Endothelial cell of umbilical vein (primary cell): Measurements from ENCODE around the gene RNASE13. TPM values are rescaled to one million over a fixed set of nuclear protein-coding genes. Genes with fewer than 3 reads are reported as not detected.

Experiments used
- BruUV-seq: library from RNA; stranded (reverse); fragments of 400-500 nt; replicated peaks from 2 replicates; lab custom pipeline; 2021; lab: Mats Ljungman, UMichigan
- CTCF ChIA-PET: fragments of 300-600, 350-600 bp; sonication (Branson Sonifier 250); formaldehyde crosslinking; loops from one replicate; lab custom pipeline; 2021; ENCODE audit warnings: antibody characterized with exemption, inconsistent platforms; lab: Charles Lee
- POLR2A ChIA-PET: fragments of 300-600, 350-600 bp; sonication (Branson Sonifier 250); formaldehyde crosslinking; loops from one replicate; lab custom pipeline; 2021; ENCODE audit warnings: antibody characterized with exemption, inconsistent platforms; lab: Charles Lee
- DNase-seq: peaks from one replicate; pipeline ENCODE4 v3.0.0-alpha.2; 2011; ENCODE audit warnings: low read depth, low spot score
- FAIRE-seq: peaks from 2 replicates; lab custom pipeline; 2011; peaks lifted over from hg19 to GRCh38; lab: Jason Lieb, UNC
- H2AFZ ChIP-seq: 2 replicates; pipeline ENCODE4 v1.6.0; 2012; ENCODE audit warnings: low read depth, low read length, control low read depth, inconsistent platforms
- H3K27ac ChIP-seq: 2 replicates; pipeline ENCODE4 v1.5.1; 2011; ENCODE audit warnings: low read depth, mild to moderate bottlenecking, control low read depth, low read length, moderate library complexity; ENCODE audit not compliant: insufficient read depth
- H3K27me3 ChIP-seq, 2 experiments: 2 replicates each; pipeline versions ENCODE4 v1.6.0 to v1.6.1; 2011; ENCODE audit warnings: low read length in 2 of 2, mixed read lengths in 1 of 2; ENCODE audit not compliant: control insufficient read depth in 2 of 2, insufficient read depth in 2 of 2
- H3K36me3 ChIP-seq, 2 experiments: 2 replicates in 1 of 2; 3 replicates in 1 of 2; pipeline ENCODE4 v1.5.1; 2011; ENCODE audit warnings: low read length in 2 of 2, mild to moderate bottlenecking in 1 of 2, moderate library complexity in 1 of 2; ENCODE audit not compliant: control insufficient read depth in 2 of 2, insufficient read depth in 2 of 2; ENCODE audit errors: extremely low read depth in 1 of 2
- H3K4me1 ChIP-seq: 3 replicates; pipeline ENCODE4 v1.5.1; 2011; ENCODE audit warnings: mild to moderate bottlenecking, low read length; ENCODE audit not compliant: control insufficient read depth, insufficient read depth; ENCODE audit errors: extremely low read depth
- H3K4me2 ChIP-seq: 2 replicates; pipeline ENCODE4 v1.6.1; 2011; ENCODE audit warnings: low read length, control low read depth, mixed read lengths; ENCODE audit not compliant: insufficient read depth
- H3K4me3 ChIP-seq, 3 experiments: fragments of 200-600 bp in 1 of 3; sonication (generic), shearing (Covaris generic) in 1 of 3; replicated peaks in 1 of 3; 2 replicates each; pipeline ENCODE4 v1.5.1; 2011 to 2016; ENCODE audit warnings: control low read depth in 3 of 3, low read length in 3 of 3, mild to moderate bottlenecking in 2 of 3, inconsistent platforms in 1 of 3, low read depth in 1 of 3, moderate library complexity in 1 of 3; ENCODE audit not compliant: insufficient read depth in 1 of 3
- H3K79me2 ChIP-seq: 2 replicates; pipeline ENCODE4 v1.6.0; 2012; ENCODE audit warnings: low read length, inconsistent platforms; ENCODE audit not compliant: control insufficient read depth, insufficient read depth
- H3K9ac ChIP-seq: replicated peaks from 2 replicates; pipeline ENCODE3; 2011; ENCODE audit warnings: low read length, control low read depth; ENCODE audit not compliant: insufficient read depth; ENCODE audit errors: extremely low read depth
- H3K9me1 ChIP-seq: replicated peaks from 3 replicates; pipeline ENCODE4 v1.6.0; 2011; ENCODE audit warnings: mild to moderate bottlenecking, low read length; ENCODE audit not compliant: control insufficient read depth, insufficient read depth; ENCODE audit errors: extremely low read depth
- H3K9me3 ChIP-seq: replicated peaks from 2 replicates; pipeline ENCODE4 v1.5.1; 2012; ENCODE audit warnings: low read length, inconsistent platforms; ENCODE audit not compliant: control insufficient read depth, insufficient read depth
- H4K20me1 ChIP-seq: replicated peaks from 2 replicates; pipeline ENCODE3; 2011; ENCODE audit warnings: mild to moderate bottlenecking, low read length; ENCODE audit not compliant: control insufficient read depth, insufficient read depth; ENCODE audit errors: extremely low read depth
- EZH2 ChIP-seq: IDR thresholded peaks from 2 replicates; pipeline ENCODE4 v1.6.1; 2012; ENCODE audit warnings: borderline replicate concordance, low read depth, mild to moderate bottlenecking, moderate library complexity, low read length, inconsistent platforms; ENCODE audit not compliant: severe bottlenecking
- FOS ChIP-seq: IDR thresholded peaks from 2 replicates; pipeline ENCODE4 v1.6.1; 2011; ENCODE audit warnings: mild to moderate bottlenecking, low read length, moderate library complexity, borderline replicate concordance; ENCODE audit not compliant: insufficient read depth
- GATA2 ChIP-seq: IDR thresholded peaks from 2 replicates; pipeline ENCODE4 v1.7.0; 2011; ENCODE audit warnings: low read depth, mild to moderate bottlenecking, moderate library complexity, mixed read lengths, low read length; ENCODE audit not compliant: insufficient read length, insufficient read depth
- JUN ChIP-seq: IDR thresholded peaks from 2 replicates; pipeline ENCODE4 v1.6.1; 2011; ENCODE audit warnings: borderline replicate concordance, low read depth; ENCODE audit not compliant: insufficient read length, insufficient read depth
- MYC ChIP-seq: IDR thresholded peaks from one replicate; pipeline ENCODE4 v1.6.1; 2011; ENCODE audit warnings: mild to moderate bottlenecking, low read depth, low read length
- POLR2AphosphoS5 ChIP-seq: IDR thresholded peaks from 2 replicates; pipeline ENCODE4 v1.6.1; 2012; ENCODE audit warnings: low read depth, mild to moderate bottlenecking, control low read depth, low read length, moderate library complexity; ENCODE audit not compliant: insufficient read depth
- dilution Hi-C: fragments of 300-500 bp; cut with MboI; formaldehyde crosslinking; loops from one replicate; pipeline ENCODE4 v1.15.0; 2019; ENCODE audit warnings: low sequenced_read_pairs; ENCODE audit not compliant: extremely low pct_ligation_motif_present
- intact Hi-C: fragments of 100-400 bp; cut with micrococcal nuclease; formaldehyde crosslinking; loops from one replicate; pipeline ENCODE4 v1.10.0; 2022
- polyA plus RNA-seq, 4 experiments: library from polyadenylated mRNA; depleted of rRNA in 3 of 4; stranded (reverse) in 3 of 4; unstranded in 1 of 4; fragments of >200 nt; gene quantifications; 2 replicates each; pipeline versions ENCODE4 v1.2.1 to v1.2.3, GENCODE V29; 2011 to 2012; ENCODE audit warnings: missing spikeins in 1 of 4
- total RNA-seq: library from RNA; stranded (reverse); gene quantifications from 2 replicates; pipeline ENCODE4 v1.2.3, GENCODE V29; 2021
- TF ChIP-seq, protein P1 (sequence below): IDR thresholded peaks from 2 replicates; pipeline ENCODE4 v1.6.1; 2011; ENCODE audit not compliant: insufficient read depth, insufficient read length
- TF ChIP-seq, protein P2 (sequence below), 2 donors: IDR thresholded peaks; 1 replicate in 1 of 2; 2 replicates in 1 of 2; pipeline ENCODE4 v1.5.1; 2011; ENCODE audit warnings: low read length in 2 of 2, mild to moderate bottlenecking in 2 of 2, moderate library complexity in 2 of 2, control low read depth in 1 of 2, inconsistent platforms in 1 of 2, low read depth in 1 of 2; ENCODE audit not compliant: insufficient read depth in 1 of 2; ENCODE audit errors: extremely low read depth in 1 of 2

The RNASE13 gene
- total and polyA plus RNA-seq, 2 donors (not counting 3 experiments of a cell fraction or from before 2014, with no cell fraction given): not detected

DNA sequence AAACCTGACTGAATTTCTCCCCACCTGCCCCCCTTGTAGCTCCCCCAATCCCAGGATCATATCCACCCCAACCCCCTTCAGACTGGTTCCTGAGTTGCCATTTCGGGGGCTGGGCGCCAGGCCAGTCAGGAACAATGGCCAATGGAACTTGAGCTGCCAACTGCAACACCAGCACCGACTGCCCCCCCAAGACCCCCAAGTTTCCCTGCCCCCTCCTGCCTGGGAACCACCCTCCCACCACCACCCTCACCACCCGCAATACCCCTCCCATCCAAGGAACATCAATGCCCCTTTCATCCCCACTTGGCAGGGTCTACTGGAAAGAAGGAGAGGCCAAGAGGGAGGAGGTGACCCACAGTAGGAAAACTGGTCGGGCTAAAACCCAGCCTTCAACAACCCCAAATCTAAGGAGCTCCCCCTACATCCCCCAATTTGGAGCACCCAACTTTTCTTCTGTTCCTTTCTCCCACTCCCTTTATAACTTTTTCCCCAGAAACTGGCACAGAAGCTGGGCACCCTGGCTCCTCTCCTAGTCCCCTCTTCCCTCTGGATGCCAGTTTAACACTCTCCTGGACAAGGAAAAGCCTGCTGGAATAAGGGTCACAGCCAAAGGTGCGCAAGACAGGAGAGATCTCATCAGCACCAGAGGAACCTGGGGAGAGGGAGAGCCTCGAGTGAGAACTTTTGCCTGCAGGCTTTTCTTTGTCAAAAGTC is 8.2 kb downstream of the RNASE13 start:
- no peak overlapping the region for H2AFZ ChIP-seq
- no peak overlapping the region for H3K27ac ChIP-seq
- dilution Hi-C loops: no loop called here

More for the DNA sequence above, 8.2 kb downstream of the RNASE13 start:
- H3K4me1 ChIP-seq: no peaks in the 10 kb centered on the region
- H3K9ac ChIP-seq: no peak overlapping the region
- no peak for TF ChIP-seq FOS
- no peak for TF ChIP-seq GATA2
- TF ChIP-seq MYC: no peak
- TF ChIP-seq POLR2AphosphoS5: no peak
- TF ChIP-seq, protein P1, sequence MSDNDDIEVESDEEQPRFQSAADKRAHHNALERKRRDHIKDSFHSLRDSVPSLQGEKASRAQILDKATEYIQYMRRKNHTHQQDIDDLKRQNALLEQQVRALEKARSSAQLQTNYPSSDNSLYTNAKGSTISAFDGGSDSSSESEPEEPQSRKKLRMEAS: no peak
- no peak for TF ChIP-seq JUN
- TF ChIP-seq, protein P2, sequence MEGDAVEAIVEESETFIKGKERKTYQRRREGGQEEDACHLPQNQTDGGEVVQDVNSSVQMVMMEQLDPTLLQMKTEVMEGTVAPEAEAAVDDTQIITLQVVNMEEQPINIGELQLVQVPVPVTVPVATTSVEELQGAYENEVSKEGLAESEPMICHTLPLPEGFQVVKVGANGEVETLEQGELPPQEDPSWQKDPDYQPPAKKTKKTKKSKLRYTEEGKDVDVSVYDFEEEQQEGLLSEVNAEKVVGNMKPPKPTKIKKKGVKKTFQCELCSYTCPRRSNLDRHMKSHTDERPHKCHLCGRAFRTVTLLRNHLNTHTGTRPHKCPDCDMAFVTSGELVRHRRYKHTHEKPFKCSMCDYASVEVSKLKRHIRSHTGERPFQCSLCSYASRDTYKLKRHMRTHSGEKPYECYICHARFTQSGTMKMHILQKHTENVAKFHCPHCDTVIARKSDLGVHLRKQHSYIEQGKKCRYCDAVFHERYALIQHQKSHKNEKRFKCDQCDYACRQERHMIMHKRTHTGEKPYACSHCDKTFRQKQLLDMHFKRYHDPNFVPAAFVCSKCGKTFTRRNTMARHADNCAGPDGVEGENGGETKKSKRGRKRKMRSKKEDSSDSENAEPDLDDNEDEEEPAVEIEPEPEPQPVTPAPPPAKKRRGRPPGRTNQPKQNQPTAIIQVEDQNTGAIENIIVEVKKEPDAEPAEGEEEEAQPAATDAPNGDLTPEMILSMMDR (IDR thresholded peaks at IDR 0.05; ENCODE audit: extremely low read depth in 1 of 2, insufficient read depth in 1 of 2, low read depth in 1 of 2, low read length in 2 of 2): no peak
- TF ChIP-seq EZH2: no peak
- ChIA-PET CTCF (interaction anchor here (0.8 to 1.7 kb wide), 2 partner anchors 11 to 46 kb away, joined by 3 to 13 read pairs; no protein-coding TSS in a partner anchor), POLR2A (no interaction called here)
- no peak for FAIRE-seq
- H3K4me3 ChIP-seq: no peak overlapping the region
- H3K9me3 ChIP-seq: no peaks in the 10 kb centered on the region
- no peaks in the 10 kb centered on the region for H3K79me2 ChIP-seq
- intact Hi-C loops: no loop called here
- peaks cover 47 to 58% of the 10 kb centered on the region in 2 experiments for H3K27me3 ChIP-seq
- no TSS peak for BruUV-seq
- H3K4me2 ChIP-seq: no peak overlapping the region
- no peaks in the 10 kb centered on the region for H3K36me3 ChIP-seq
- no peak for DNase-seq
- H3K9me1 ChIP-seq: no peaks in the 10 kb centered on the region
- no peaks in the 10 kb centered on the region for H4K20me1 ChIP-seq
